Aorta (tissue), 4 donors: Measurements from ENCODE around the gene SUV39H1. TPM values are rescaled to one million over a fixed set of nuclear protein-coding genes. Genes with fewer than 3 reads are reported as not detected.

Experiments
- polyA plus RNA-seq, 2 donors: library from polyadenylated mRNA; stranded (reverse); fragments of 200-250 nt; gene quantifications; one replicate each; pipeline ENCODE4 v1.2.3, GENCODE V29; 2013
- total RNA-seq, 2 donors: library from RNA; stranded (reverse); fragmentation: NEBNext Ultra II Directional; extraction: Animal tissue kit (Norgen Biotek cat#: 25700); gene quantifications; one replicate each; pipeline ENCODE4 v1.2.1, GENCODE V29; 2021
- donor health status: healthy with polysubstance abuse.
- donor health status: Bipolar disorder and iron deficiency.
- donor health status: DM: no; HTN: no; CAD: no.
- donor health status: DM: yes; HTN: yes; CAD: no.

Gene SUV39H1
- total and polyA plus RNA-seq, 4 donors, result 0.88 to 3.2 (median 2.8) TPM

Other genes with a start within 250 kb of the SUV39H1 start
- gene SLC38A5, start 226.5 kb upstream of the SUV39H1 start, total RNA-seq, result 10 to 100 TPM; 11.8 to 13.2 TPM
- 1 to 10 TPM; 6.0 to 8.5 TPM for gene SLC38A5, start 226.5 kb upstream of the SUV39H1 start, polyA plus RNA-seq
- 10 to 100 TPM; 32.7 to 38.4 TPM for gene FTSJ1, start 220.5 kb upstream of the SUV39H1 start, total RNA-seq
- 10 to 100 TPM; 28.5 to 45.1 TPM for gene FTSJ1, start 220.5 kb upstream of the SUV39H1 start, polyA plus RNA-seq
- gene PORCN, start 187.7 kb upstream of the SUV39H1 start, total RNA-seq, result 10 to 100 TPM; 10.3 to 12.0 TPM
- 10 to 100 TPM in 1 of 2 donors, 1 to 10 TPM in 1; 4.5 to 18.7 TPM for gene PORCN, start 187.7 kb upstream of the SUV39H1 start, polyA plus RNA-seq
- 10 to 100 TPM; 12.6 to 15.4 TPM for gene EBP, start 174.9 kb upstream of the SUV39H1 start, total RNA-seq
- 10 to 100 TPM; 21.7 to 32.7 TPM for gene EBP, start 174.9 kb upstream of the SUV39H1 start, polyA plus RNA-seq
- 10 to 100 TPM; 15.2 to 16.7 TPM for gene TBC1D25, start 157.0 kb upstream of the SUV39H1 start, total RNA-seq
- 1 to 10 TPM; 4.6 to 8.4 TPM for gene TBC1D25, start 157.0 kb upstream of the SUV39H1 start, polyA plus RNA-seq
- gene RBM3, start 122.2 kb upstream of the SUV39H1 start, total RNA-seq, result 100 to 1,000 TPM; 194 to 285 TPM
- 100 to 1,000 TPM; 128 to 299 TPM for gene RBM3, start 122.2 kb upstream of the SUV39H1 start, polyA plus RNA-seq
- 100 to 1,000 TPM; 110 to 112 TPM for gene WDR13, start 99.2 kb upstream of the SUV39H1 start, total RNA-seq
- 100 to 1,000 TPM; 103 to 337 TPM for gene WDR13, start 99.2 kb upstream of the SUV39H1 start, polyA plus RNA-seq
- 10 to 100 TPM; 12.4 to 19.9 TPM for gene WAS, start 12.9 kb upstream of the SUV39H1 start, total RNA-seq
- gene WAS, start 12.9 kb upstream of the SUV39H1 start, polyA plus RNA-seq, result 1 to 10 TPM in 1 of 2 donors, under 1 TPM in 1; 0.90 to 9.6 TPM
- not detected for gene GLOD5, start 65.0 kb downstream of the SUV39H1 start, total RNA-seq
- gene GLOD5, start 65.0 kb downstream of the SUV39H1 start, polyA plus RNA-seq, result 1 to 10 TPM in 1 of 2 donors, not detected in 1; 5.3 TPM
- gene GATA1, start 89.9 kb downstream of the SUV39H1 start, total RNA-seq, result under 1 TPM in 1 of 2 donors, not detected in 1; 0.57 TPM
- gene GATA1, start 89.9 kb downstream of the SUV39H1 start, polyA plus RNA-seq, result not detected
- gene HDAC6, start 105.3 kb downstream of the SUV39H1 start, total RNA-seq, result 10 to 100 TPM; 77.6 to 89.4 TPM
- gene HDAC6, start 105.3 kb downstream of the SUV39H1 start, polyA plus RNA-seq, result 100 to 1,000 TPM in 1 of 2 donors, 10 to 100 TPM in 1; 28.0 to 229 TPM
- gene ERAS, start 129.8 kb downstream of the SUV39H1 start, total RNA-seq, result not detected
- under 1 TPM in 1 of 2 donors, not detected in 1; 0.69 TPM for gene ERAS, start 129.8 kb downstream of the SUV39H1 start, polyA plus RNA-seq
- under 1 TPM in 1 of 2 donors, not detected in 1; 0.45 TPM for gene PCSK1N, start 138.9 kb downstream of the SUV39H1 start, total RNA-seq
- under 1 TPM; 0.43 to 0.88 TPM for gene PCSK1N, start 138.9 kb downstream of the SUV39H1 start, polyA plus RNA-seq
- 10 to 100 TPM; 26.2 TPM for gene TIMM17B, start 201.0 kb downstream of the SUV39H1 start, total RNA-seq
- gene TIMM17B, start 201.0 kb downstream of the SUV39H1 start, polyA plus RNA-seq, result 10 to 100 TPM; 38.6 to 44.5 TPM
- 10 to 100 TPM; 48.8 to 49.3 TPM for gene PQBP1, start 201.2 kb downstream of the SUV39H1 start, total RNA-seq
- 100 to 1,000 TPM in 1 of 2 donors, 10 to 100 TPM in 1; 75.0 to 112 TPM for gene PQBP1, start 201.2 kb downstream of the SUV39H1 start, polyA plus RNA-seq
- gene SLC35A2, start 214.9 kb downstream of the SUV39H1 start, total RNA-seq, result 10 to 100 TPM; 14.2 to 18.3 TPM
- gene SLC35A2, start 214.9 kb downstream of the SUV39H1 start, polyA plus RNA-seq, result 10 to 100 TPM in 1 of 2 donors, 1 to 10 TPM in 1; 5.0 to 18.6 TPM
- 1 to 10 TPM; 8.1 to 9.2 TPM for gene PIM2, start 222.3 kb downstream of the SUV39H1 start, total RNA-seq
- 1 to 10 TPM; 3.6 to 5.1 TPM for gene PIM2, start 222.3 kb downstream of the SUV39H1 start, polyA plus RNA-seq